Panc1 (cell line): ENCODE data around the gene NT5DC2.

ENCODE experiments used
- CTCF ChIP-seq: fragments of 450-650 bp; IDR thresholded peaks from 2 replicates; pipeline ENCODE4 v1.5.1; 2017; ENCODE audit warnings: mild to moderate bottlenecking
- POLR2AphosphoS5 ChIP-seq: IDR thresholded peaks from 2 replicates; pipeline ENCODE4 v1.6.1; 2012; ENCODE audit warnings: mild to moderate bottlenecking, low read depth, low read length, moderate library complexity
- REST ChIP-seq, 2 experiments: IDR thresholded peaks; 2 replicates each; pipeline ENCODE4 v1.6.1; 2011 to 2012; ENCODE audit warnings: low read depth in 2 of 2, control low read depth in 1 of 2, low read length in 1 of 2, mild to moderate bottlenecking in 1 of 2, moderate library complexity in 1 of 2; ENCODE audit not compliant: insufficient read depth in 1 of 2
- SIN3A ChIP-seq: IDR thresholded peaks from 2 replicates; pipeline ENCODE4 v1.6.1; 2012; ENCODE audit warnings: low read depth, mild to moderate bottlenecking, low read length, moderate library complexity, borderline replicate concordance; ENCODE audit not compliant: insufficient read depth
- TCF7L2 ChIP-seq: IDR thresholded peaks from 2 replicates; pipeline ENCODE4 v1.6.1; 2011; ENCODE audit warnings: mild to moderate bottlenecking, low read depth, low read length, inconsistent platforms

- TF ChIP-seq POLR2AphosphoS5 (no peak), CTCF (no peak), REST (IDR thresholded peaks at IDR 0.05; ENCODE audit: insufficient read depth in 1 of 2, low read depth in 2 of 2, low read length in 1 of 2) (no peak), TCF7L2 (no peak), SIN3A (no peak)
Observed at GRCh38 chr3:52519445-52520140, 14.1 kb downstream of the NT5DC2 start.
